SIG-M5 treated with dmso at 0.1 percent for 504 hours (cell line): ENCODE measurements around the gene TMC4.
"Not testable (repeated sequence)": the region's sequence is repeated elsewhere in the genome, so short reads cannot be mapped to it uniquely, and the experiment has no call there.

Experiments
- DNase-seq: peaks from one replicate; lab custom pipeline; 2025; ENCODE audit not compliant: unreplicated experiment; lab: John Stamatoyannopoulos, UW

Gene TMC4

DNA sequence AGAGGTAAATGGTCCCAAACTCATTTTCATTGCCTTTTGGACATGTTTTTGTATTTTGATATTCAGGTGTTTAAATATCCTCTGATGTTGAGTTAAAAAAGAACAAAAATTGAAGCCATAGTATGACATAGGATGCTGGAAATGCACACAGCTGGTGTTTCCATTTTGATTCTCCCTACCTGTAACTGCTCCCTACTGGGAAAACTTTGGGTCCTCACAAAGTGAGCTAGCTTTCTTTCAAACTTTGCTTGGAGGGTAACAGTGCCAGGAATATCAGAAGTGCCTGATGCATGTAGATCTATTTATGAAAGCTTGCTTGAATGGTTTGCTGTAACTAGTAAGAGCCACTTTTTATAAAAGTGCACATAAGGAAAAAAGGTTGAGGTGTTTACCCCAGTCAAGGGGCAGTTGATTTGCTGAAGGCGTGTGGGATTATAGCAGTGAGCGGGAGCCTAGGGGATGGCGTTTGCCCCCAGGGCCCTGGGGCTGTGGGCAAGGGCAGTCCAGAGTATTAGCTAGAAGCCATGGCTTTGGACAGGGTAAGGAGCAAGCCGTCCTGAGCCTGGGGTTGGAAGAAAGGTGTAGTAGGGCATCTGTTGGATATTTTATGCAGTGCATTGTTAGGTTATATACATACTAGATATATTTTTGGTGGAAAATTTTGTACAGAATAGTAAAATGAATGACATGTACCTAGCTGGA, 32.0 kb upstream of the TMC4 start:
- no peak for DNase-seq

DNA sequence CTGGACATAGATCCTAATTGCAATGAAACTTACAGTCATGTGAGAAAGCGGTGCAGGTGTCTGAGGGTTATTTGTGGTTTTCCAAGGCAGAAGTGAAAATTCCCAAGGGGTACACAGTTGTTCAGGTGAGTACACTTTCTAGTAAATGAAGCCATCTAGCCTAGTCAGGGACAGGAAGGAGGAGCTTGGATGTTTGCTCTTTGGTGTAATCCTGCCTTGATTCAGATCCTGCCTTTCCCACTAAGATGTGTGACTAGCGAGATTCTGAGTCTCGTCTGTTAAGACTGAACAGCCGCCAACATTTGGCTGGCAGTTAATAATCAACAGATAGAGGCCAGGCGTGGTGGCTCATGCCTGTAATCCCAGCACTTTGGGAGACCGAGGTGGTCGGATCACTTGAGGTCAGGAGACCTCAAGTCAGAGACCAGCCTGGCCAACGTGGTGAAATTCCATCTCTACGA, 30.2 kb upstream of the TMC4 start:
- DNase-seq, result no peak

DNA sequence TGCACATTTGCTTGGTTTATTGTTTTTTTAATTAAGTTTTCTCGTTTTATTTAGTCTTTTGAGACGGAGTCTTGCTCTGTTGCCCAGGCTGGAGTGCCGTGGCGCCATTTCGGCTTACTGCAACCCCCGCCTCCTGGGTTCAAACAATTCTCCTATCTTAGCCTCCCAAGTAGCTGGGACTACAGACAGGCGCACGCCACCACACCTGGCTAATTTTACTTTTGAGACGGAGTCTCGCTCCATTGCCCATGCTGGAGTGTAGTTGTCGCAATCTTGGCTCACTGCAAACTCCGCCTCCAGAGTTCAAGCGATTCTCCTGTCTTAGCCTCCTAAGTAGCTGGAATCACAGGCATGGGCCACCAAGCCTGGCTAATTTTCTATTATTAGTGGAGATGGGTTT, 29.0 kb upstream of the TMC4 start:
- DNase-seq, result no peak

DNA sequence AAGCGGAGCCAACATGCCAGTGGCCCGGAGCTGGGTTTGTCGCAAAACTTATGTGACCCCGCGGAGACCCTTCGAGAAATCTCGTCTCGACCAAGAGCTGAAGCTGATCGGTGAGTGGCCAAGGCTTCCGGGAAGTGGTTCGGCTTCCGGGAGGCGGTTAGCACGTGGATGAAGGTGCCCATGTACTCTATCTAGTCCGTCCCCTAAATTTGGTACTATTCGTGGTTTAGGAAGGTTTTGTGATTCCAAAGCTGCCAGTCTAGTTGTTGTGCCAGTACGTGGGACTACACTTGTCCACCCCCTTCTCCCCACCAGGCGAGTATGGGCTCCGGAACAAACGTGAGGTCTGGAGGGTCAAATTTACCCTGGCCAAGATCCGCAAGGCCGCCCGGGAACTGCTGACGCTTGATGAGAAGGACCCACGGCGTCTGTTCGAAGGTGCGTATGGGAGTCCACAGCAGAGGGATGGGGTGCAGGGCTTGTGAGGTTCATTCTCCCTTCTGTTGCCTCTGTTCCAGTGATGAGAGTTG, 28.3 kb upstream of the TMC4 start:
- no peak for DNase-seq

DNA sequence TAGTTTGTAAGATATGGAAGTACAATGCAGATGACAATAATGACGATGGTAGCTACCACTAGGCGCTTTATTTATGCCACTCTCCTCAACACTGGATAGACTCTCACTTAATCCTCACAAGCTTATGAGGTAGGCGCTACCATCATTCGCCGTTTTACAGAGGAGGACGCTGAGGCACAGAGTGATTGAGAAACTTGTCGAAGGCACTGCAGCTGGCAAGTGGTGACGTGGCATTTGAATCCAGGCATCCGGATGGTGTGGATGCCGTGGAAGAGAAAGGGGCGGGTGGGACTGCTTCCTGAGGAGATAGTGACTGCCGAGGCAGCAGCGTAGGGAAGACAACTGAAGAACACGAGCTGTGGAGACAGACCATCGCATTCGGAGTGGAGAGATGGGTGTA, 26.4 kb upstream of the TMC4 start:
- no peak for DNase-seq

DNA sequence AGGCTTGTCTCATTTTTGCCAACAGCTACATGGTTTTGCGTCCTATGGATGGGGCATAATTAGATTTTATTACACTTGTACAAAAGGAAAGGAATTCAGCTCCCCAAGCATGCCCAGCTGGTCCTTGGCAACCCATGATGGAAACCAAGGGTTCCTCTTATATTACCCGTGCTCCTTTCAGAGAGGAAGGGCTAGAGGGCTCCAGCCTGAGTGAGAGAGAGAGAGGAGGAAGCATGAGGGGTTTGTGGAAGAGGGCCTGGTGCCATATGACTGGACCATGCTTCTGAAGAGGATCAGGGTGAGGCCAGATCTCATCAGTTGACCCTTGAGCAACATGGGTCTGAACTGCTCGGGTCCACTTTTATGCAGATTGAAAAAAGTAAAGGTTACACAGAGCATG, 24.2 kb upstream of the TMC4 start:
- DNase-seq, result no peak

DNA sequence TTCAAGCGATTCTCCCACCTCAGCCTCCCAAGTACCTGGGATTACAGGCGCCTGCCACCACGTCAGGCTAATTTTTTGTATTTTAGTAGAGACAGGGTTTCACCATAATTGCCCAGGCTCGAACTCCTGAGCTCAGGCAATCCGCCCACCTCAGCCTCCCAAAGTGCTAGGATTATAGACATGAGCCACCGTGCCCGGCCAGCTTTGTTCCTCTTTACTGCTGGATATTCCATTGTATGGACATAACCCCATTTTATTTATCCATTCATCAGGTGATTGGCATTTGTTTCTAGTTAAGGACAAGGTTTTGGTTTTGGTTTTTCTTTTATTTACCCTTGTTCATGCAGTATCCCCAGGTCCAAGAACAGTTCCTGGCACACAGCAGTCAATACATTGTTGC, 23.6 kb upstream of the TMC4 start:
- no peak for DNase-seq

DNA sequence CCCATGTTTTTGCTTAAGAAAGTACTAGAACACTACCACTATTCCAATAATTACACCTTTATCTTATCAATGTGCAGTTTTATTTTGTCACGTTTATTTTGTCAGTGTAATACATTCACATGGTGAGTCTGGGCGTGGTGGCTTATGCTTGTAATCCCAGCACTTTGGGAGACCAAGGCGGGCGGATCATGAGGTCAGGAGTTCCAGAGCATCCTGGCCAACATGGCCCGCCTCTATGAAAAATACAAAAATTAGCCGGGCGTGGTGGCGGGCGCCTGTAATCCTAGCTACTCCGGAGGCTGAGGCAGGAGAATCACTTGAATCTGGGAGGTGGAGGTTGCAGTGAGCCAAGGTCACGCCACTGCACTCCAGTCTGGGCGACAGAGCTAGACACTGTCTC, 21.5 kb upstream of the TMC4 start:
- not testable (repeated sequence) for DNase-seq

DNA sequence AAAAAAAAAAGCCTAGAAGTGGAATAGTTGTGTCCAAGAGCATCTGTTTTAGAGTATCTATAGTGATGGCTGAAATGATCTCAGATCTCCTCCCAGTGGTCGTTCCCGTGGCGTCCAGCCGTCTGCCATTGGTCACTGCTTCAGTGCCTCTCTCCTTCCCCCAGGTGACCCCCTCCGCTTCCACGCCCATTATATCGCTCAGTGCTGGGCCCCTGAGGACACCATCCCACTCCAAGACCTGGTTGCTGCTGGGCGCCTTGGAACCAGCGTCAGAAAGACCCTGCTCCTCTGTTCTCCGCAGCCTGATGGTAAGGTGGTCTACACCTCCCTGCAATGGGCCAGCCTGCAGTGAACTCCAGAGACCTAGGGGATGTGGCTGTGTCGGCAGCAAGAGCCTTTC, 20.1 kb upstream of the TMC4 start:
- DNase-seq, result no peak

DNA sequence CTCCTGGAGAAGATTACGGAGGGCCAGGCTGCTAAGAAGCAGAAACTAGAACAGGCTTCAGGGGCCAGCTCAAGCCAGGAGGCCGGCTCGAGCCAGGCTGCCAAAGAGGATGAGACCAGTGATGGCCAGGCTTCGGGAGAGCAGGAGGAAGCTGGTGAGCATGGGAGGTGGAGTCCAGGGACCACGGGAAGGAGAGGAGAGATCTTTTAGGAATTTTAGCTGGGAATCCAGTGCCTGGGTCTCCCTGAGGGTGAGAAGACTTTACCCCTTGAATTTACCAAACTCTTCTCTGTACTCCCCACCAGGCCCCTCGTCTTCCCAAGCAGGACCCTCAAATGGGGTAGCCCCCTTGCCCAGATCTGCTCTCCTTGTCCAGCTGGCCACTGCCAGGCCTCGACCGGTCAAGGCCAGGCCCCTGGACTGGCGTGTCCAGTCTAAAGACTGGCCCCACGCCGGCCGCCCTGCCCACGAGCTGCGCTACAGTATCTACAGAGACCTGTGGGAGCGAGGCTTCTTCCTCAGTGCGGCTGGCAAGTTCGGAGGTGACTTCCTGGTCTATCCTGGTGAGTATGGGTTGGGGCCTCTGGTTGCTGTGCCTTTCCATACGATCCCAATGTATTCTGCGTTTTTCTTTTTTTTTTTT, 19.0 kb upstream of the TMC4 start:
- DNase-seq, result no peak

DNA sequence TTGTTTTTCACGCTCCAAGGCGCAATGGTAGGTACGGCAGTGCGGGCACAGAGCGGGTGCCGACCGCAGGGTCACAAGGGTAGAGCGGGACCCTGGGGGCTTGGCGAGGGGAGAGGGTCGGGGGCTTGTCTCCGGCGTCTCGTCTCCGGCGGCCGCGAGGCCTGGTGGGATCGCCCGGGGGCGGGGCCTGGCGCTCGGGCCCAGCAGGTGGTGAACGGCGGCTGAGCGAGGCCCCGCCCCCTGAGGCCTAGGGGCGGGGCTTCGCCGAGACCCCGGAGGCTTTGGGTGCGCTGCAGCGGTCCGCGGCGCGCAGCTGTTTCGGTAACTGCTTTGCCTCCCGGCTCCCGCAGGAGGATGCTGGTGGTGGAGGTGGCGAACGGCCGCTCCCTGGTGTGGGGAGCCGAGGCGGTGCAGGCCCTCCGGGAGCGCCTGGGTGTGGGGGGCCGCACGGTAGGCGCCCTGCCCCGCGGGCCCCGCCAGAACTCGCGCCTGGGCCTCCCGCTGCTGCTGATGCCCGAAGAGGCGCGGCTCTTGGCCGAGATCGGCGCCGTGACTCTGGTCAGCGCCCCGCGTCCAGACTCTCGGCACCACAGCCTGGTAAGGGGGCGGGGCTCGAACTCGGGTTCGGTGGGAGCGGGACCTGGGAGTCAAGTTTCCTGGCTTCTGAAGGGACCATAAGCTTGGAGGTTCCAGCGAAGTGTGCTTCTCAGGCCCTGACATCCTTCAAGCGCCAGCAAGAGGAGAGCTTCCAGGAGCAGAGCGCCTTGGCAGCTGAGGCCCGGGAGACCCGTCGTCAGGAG, 18.3 kb upstream of the TMC4 start, which contains the start of gene TSEN34:
TSEN34 (plus strand) TSS at position 298 of the 800 bp plus-strand sequence; CDS start at position 355, 57 bp downstream.
- peak; percentile 71 for DNase-seq

DNA sequence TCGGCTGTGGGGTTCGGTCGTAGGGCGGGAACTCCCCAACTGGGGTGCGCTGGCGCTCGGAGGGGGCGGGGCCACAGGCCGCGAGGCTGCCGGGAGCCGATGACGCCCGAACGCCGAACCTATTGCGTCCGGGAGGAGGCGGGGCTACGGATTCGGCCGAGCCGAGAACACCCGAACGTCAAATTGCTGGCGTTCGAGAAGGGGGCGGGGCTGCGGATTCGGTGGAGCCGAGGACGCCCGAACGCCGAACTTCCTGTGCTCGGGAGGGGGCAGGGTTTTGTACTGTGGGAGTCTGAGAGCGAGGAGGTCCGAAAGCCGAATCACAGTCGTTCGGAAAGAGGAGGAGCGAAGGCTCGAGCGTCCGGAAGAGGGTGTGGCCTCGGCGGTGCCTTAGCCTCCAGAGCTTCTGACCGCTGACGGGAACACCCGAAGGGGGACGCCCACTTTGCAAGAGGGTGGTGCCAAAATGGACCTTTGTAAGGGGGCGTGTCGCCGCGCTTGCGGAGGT, 17.6 kb upstream of the TMC4 start:
- peak; percentile 98 for DNase-seq

DNA sequence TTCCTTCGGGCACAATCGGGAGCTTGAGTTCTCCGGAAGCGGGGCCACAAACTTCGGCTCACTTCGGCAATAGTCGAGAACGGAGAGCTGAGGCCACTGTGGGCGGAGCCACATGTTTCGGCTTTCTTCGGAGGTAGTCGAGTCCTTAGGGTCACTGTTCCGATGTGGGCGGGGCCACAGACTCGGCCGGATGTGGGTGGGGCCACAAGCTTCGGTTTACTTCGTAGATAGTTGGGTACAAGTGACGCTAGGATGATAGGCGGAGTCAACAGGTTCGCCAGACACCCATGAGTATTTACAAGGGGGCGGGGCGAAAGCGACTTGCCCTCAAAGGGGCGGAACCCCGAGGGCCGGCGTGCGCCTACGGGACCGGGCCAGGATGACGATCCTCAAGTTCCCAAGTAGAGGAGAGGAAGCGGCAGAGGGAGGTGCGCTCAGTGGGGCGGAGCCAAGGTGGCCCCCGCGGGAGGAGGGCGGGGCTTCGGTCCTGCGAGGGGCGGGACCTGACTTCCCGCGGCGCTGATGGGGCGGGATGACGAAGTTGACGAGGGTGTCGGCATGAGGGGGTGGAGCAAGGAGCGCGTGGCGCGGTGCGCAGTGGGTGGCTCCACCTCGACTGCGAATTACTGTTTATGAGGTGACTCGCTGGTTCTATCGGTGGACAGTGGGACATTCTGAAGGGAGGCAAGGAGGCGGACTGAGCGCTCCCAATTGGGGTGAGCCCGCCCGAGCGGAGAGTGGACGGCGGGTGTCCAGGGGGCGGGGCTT, 17.0 kb upstream of the TMC4 start:
- DNase-seq, result peak; percentile 99

DNA sequence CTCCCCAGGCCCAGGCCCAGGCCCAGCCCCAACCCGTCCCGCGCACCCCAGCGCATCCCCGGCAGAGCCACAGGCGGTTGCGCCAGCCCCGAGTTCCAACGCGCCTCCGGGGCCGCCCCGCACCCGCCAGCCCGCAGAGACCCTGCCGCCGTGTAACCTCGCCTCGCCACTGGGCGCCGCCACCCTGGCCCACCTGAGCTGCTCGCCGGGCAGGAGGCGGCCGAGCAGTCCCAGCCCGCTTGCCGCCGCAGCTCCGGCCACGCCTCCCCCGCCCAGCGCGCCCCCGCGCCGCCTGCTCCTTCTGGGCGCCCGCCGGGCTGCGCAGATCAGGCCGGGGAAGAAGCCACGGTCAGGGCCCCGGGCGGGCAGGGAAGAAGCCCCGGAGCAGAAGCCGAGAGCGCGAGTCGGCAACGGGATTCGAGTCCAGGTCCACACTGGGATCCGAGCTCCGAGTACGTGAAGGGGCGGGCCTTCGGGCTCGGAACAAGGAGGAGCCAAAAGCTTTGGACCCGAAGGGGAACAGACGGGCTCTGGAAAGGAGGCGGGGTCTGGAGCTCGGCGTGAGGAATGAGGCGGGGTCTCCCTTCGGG, 16.3 kb upstream of the TMC4 start, which contains the start of gene MBOAT7:
MBOAT7 (minus strand) TSS at position 436 of the 590 bp plus-strand sequence. CDS start 1,072 bp downstream, outside the sequence.
- DNase-seq, result no peak

DNA sequence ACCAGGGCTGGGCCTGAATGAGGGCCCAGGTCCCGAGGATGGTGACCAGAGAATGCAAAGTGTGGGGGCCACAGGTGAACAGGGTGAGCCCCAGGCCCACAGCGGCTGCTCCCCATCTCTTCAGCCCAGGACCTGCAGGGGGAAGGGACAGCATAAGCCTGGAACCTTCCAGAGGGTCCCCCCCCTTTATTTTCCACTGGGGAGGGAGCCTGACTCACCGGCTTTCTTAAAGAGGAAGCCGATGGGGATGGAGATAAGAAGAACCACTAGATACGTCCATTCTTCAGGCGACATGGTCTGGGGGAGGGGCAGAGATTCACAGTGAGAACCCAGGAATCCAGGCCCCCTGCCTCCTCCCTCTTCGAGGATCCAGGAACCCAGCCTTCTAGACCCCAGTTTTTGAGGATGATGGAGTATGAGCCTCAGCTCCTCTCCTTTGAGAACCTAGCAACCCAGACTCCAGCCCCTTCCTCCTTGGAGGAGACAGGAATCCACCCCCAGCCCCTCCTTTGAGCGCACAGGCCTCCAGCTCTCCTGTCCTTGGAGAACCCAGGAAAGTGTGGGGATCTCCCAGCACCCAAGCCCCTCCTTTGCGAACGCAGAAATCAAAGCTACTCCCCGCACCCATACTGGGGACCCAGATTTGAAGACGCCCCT, 15.4 kb upstream of the TMC4 start:
- peak; percentile 85 for DNase-seq

DNA sequence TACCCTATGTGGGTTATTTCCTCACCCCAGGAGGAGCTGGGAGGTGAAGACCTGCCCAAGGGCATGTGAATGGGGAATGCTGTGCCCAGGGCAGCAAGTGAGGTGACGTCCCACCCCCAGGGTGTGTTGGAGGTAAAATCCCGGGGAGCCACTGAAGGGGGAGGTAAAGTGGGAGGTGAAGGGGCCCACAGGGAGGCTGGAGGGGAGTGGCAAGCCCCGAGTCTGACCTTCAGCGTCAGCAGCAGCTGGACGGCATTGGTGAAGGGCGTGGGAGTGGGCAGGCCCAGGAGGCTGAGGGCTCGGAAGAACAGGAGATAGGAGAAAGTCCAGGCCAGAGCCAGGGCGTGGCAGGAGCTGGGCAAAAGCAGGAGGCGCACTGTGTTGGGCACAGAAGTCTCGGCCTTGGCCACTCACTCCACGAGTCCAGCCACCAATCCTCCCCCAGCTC, 14.0 kb upstream of the TMC4 start:
- no peak for DNase-seq

DNA sequence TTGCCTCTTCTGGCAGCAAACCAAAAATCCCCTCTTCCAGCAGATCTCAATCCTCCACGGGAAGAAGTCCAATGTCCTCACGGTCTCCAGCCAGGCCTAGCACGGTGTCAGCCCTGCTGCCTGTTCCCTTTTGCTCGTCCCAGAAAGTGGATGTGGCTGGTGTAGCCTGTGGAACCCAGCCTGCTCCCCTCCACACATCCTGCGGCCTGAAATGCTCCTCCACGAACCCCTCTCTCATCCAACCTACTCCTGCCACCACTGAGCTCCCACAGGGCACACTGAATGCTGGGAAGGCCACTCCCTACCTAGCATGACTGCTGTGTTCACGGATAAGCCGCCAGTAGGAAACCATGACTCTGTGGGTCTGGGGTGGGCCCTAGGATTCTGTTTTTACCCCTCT, 13.4 kb upstream of the TMC4 start:
- no peak for DNase-seq

DNA sequence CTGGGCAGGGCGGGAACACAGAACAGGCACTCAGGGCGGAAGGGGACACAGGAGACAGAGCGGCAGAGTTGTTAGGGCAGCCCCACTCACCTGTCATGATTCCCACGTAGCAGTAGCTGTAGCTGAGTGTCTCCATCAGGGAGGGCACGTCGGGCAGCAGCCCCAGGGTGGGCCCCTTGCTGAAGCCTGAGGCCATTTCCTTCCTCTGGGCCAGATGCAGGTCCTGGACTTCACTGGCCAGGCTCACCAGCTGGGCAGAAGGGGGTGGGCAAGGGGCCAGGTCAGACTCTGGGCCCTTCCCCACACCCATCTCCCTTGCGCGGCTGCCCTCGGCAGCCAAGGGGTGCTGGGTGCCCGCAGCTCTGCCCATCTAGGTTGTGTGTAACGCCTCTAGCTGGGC, 10.5 kb upstream of the TMC4 start:
- no peak for DNase-seq

DNA sequence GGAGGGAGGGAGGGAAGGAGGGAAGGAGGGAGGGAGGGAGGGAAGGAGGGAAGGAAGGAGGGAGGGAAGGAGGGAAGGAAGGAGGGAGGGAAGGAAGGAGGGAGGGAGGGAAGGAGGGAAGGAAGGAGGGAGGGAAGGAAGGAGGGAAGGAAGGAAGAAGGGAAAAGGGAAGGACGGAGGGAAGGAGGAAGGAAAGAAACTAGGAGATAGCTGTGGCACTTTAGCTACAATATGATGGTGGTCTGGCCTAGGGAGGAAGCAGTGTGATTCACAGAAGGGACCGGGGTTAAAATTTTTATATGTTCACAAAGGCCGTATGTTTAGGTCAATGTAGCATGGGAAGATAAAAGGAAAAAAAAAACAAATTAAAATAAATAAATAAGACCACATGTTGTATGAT, 8.9 kb upstream of the TMC4 start:
- not testable (repeated sequence) for DNase-seq

DNA sequence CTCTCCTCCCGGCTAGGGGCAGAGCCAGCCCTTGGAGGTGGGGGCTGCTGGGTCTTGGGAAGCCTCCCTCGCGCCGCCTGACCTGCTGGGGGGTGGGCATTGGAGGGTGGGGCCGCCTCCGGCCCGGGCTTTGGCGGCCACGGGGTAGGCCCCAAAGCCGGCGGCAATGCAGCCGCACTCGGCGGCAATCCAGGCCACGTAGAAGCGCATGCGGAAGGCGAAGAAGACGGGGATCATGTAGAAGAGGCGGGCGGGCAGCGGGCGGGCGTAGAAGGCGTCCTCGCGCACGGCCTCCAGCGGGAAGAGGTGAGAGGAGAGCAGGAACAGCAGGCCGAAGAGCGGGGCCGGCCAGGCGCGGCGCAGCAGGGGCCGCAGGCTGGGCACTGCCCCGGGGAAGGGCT, 7.7 kb upstream of the TMC4 start:
- DNase-seq, result no peak
